Caco-2 (cell line): ENCODE results near the gene NKX1-1. TPM values are rescaled to one million over a fixed set of nuclear protein-coding genes. Genes with fewer than 3 reads are reported as not detected.

Experiments used
- BruUV-seq: library from RNA; stranded (reverse); fragments of 400-500 nt; replicated peaks from 2 replicates; lab custom pipeline; 2021; lab: Mats Ljungman, UMichigan
- CTCF ChIA-PET: fragments of 300-600 bp; sonication (Branson Sonifier 250); formaldehyde crosslinking; loops from one replicate; lab custom pipeline; 2022; ENCODE audit warnings: antibody characterized with exemption; lab: Charles Lee
- POLR2A ChIA-PET: fragments of 300-600 bp; sonication (Branson Sonifier 250); formaldehyde crosslinking; loops from one replicate; lab custom pipeline; 2022; ENCODE audit warnings: antibody characterized with exemption; lab: Charles Lee
- DNase-seq, 2 experiments: peaks; one replicate each; pipeline versions ENCODE4 v3.0.0 to v3.0.0-alpha.2; 2020 to 2022
- H3K27me3 ChIP-seq: replicated peaks from 2 replicates; pipeline ENCODE4 v1.6.0; 2011; ENCODE audit warnings: low read length; ENCODE audit not compliant: control insufficient read depth, insufficient read depth
- H3K36me3 ChIP-seq: 2 replicates; pipeline ENCODE4 v1.5.1; 2011; ENCODE audit warnings: low read length; ENCODE audit not compliant: control insufficient read depth, insufficient read depth
- H3K4me1 ChIP-seq: fragments of 250-450 bp; sonication (Bioruptor Pico); 2 replicates; pipeline ENCODE4 v1.5.1; 2020; ENCODE audit warnings: mild to moderate bottlenecking
- H3K4me3 ChIP-seq: 2 replicates; pipeline ENCODE4 v1.5.1; 2011; ENCODE audit warnings: low read depth, mild to moderate bottlenecking, control low read depth, low read length
- H3K9me3 ChIP-seq: fragments of 250-450 bp; sonication (Bioruptor Pico); 2 replicates; pipeline ENCODE4 v1.5.1; 2020; ENCODE audit warnings: mild to moderate bottlenecking, moderate library complexity
- H3K27ac Mint-ChIP-seq: one replicate; pipeline ENCODE4 v1.8.0; 2022; ENCODE audit warnings: mixed read lengths; ENCODE audit not compliant: unreplicated experiment
- H3K27me3 Mint-ChIP-seq: one replicate; pipeline ENCODE4 v1.8.0; 2022; ENCODE audit warnings: mixed read lengths; ENCODE audit not compliant: insufficient read depth, unreplicated experiment
- H3K36me3 Mint-ChIP-seq: one replicate; pipeline ENCODE4 v1.8.0; 2022; ENCODE audit warnings: mild to moderate bottlenecking, mixed read lengths; ENCODE audit not compliant: insufficient read depth, unreplicated experiment
- H3K4me1 Mint-ChIP-seq: one replicate; pipeline ENCODE4 v1.8.0; 2022; ENCODE audit warnings: low read depth, mixed read lengths; ENCODE audit not compliant: unreplicated experiment
- H3K4me3 Mint-ChIP-seq: one replicate; pipeline ENCODE4 v1.8.0; 2022; ENCODE audit warnings: mild to moderate bottlenecking, moderate library complexity, mixed read lengths; ENCODE audit not compliant: unreplicated experiment
- H3K9me3 Mint-ChIP-seq: one replicate; pipeline ENCODE4 v1.8.0; 2022; ENCODE audit warnings: mixed read lengths; ENCODE audit not compliant: unreplicated experiment
- intact Hi-C: fragments of 100-400 bp; cut with micrococcal nuclease; formaldehyde crosslinking; loops from one replicate; pipeline ENCODE4 v1.10.0; 2022; ENCODE audit not compliant: unreplicated experiment
- total RNA-seq: library from RNA; stranded (reverse); gene quantifications from 2 replicates; pipeline ENCODE4 v1.2.3, GENCODE V29; 2022
- TF ChIP-seq, protein P1 (sequence below), 2 experiments: fragments of 200-600 bp in 1 of 2; IDR thresholded peaks; 1 replicate in 1 of 2; 2 replicates in 1 of 2; pipeline versions ENCODE4 v1.5.1 to v1.8.0; 2011 to 2022; ENCODE audit warnings: antibody characterized with exemption in 1 of 2, control low read depth in 1 of 2, inconsistent platforms in 1 of 2, low read depth in 1 of 2, low read length in 1 of 2, mild to moderate bottlenecking in 1 of 2, moderate library complexity in 1 of 2; ENCODE audit not compliant: insufficient read depth in 1 of 2, severe bottlenecking in 1 of 2, unreplicated experiment in 1 of 2

NKX1-1 gene
- total RNA-seq, 1 experiment from 2014 or later: not detected

- Histone ChIP-seq H3K4me3 (no peak overlapping the region), H3K27me3 (no peaks in the 10 kb centered on the region), H3K4me1 (no peaks in the 10 kb centered on the region), H3K9me3 (no peaks in the 10 kb centered on the region), H3K36me3 (no peaks in the 10 kb centered on the region)
- Mint-ChIP-seq H3K36me3 (peaks cover 31% of the 10 kb centered on the region), H3K4me3 (no peak overlapping the region), H3K9me3 (no peaks in the 10 kb centered on the region), H3K27me3 (no peaks in the 10 kb centered on the region), H3K27ac (no peak overlapping the region), H3K4me1 (no peaks in the 10 kb centered on the region)
- TF ChIP-seq, protein P1, sequence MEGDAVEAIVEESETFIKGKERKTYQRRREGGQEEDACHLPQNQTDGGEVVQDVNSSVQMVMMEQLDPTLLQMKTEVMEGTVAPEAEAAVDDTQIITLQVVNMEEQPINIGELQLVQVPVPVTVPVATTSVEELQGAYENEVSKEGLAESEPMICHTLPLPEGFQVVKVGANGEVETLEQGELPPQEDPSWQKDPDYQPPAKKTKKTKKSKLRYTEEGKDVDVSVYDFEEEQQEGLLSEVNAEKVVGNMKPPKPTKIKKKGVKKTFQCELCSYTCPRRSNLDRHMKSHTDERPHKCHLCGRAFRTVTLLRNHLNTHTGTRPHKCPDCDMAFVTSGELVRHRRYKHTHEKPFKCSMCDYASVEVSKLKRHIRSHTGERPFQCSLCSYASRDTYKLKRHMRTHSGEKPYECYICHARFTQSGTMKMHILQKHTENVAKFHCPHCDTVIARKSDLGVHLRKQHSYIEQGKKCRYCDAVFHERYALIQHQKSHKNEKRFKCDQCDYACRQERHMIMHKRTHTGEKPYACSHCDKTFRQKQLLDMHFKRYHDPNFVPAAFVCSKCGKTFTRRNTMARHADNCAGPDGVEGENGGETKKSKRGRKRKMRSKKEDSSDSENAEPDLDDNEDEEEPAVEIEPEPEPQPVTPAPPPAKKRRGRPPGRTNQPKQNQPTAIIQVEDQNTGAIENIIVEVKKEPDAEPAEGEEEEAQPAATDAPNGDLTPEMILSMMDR (IDR thresholded peaks at IDR 0.05; ENCODE audit: insufficient read depth in 1 of 2, low read depth in 1 of 2, low read length in 1 of 2, severe bottlenecking in 1 of 2, unreplicated experiment in 1 of 2): no peak
- CTCF ChIA-PET: interaction anchor here (1.3 kb wide), 1 partner anchor 9 kb away, joined by 6 read pairs; no protein-coding TSS in a partner anchor
- BruUV-seq: no TSS peak
- POLR2A ChIA-PET: no interaction called here
- no peak for DNase-seq
- intact Hi-C loops: no loop called here
Observed at GRCh38 chr4:1364748-1365147, 41.5 kb downstream of the NKX1-1 start.

- Histone ChIP-seq H3K4me3 (no peak overlapping the region), H3K4me1 (no peaks in the 10 kb centered on the region), H3K27me3 (no peaks in the 10 kb centered on the region), H3K36me3 (no peaks in the 10 kb centered on the region), H3K9me3 (no peaks in the 10 kb centered on the region)
- intact Hi-C loops: no loop called here
- Mint-ChIP-seq H3K4me3 (no peak overlapping the region), H3K27ac (no peak overlapping the region), H3K27me3 (no peaks in the 10 kb centered on the region), H3K4me1 (no peaks in the 10 kb centered on the region), H3K9me3 (no peaks in the 10 kb centered on the region), H3K36me3 (peaks cover 33% of the 10 kb centered on the region)
- ChIA-PET CTCF (interaction anchor here (1.3 kb wide), 1 partner anchor 8 kb away, joined by 6 read pairs; no protein-coding TSS in a partner anchor), POLR2A (no interaction called here)
- DNase-seq: no peak
- TF ChIP-seq, protein P1 (IDR thresholded peaks at IDR 0.05; ENCODE audit: insufficient read depth in 1 of 2, low read depth in 1 of 2, low read length in 1 of 2, severe bottlenecking in 1 of 2, unreplicated experiment in 1 of 2): no peak
- BruUV-seq: no TSS peak
Observed at GRCh38 chr4:1364217-1364616, 42.0 kb downstream of the NKX1-1 start.

- H3K27ac Mint-ChIP-seq: no peak overlapping the region
- Histone ChIP-seq H3K4me1 (no peaks in the 10 kb centered on the region), H3K36me3 (no peaks in the 10 kb centered on the region), H3K4me3 (no peak overlapping the region), H3K27me3 (no peaks in the 10 kb centered on the region), H3K9me3 (no peaks in the 10 kb centered on the region)
- no peak overlapping the region for H3K4me3 Mint-ChIP-seq
- no peaks in the 10 kb centered on the region for H3K9me3 Mint-ChIP-seq
- H3K27me3 Mint-ChIP-seq: no peaks in the 10 kb centered on the region
- H3K36me3 Mint-ChIP-seq: peaks cover 28% of the 10 kb centered on the region
- no TSS peak for BruUV-seq
- no peak for DNase-seq
- H3K4me1 Mint-ChIP-seq: no peaks in the 10 kb centered on the region
- POLR2A ChIA-PET: no interaction called here
- TF ChIP-seq, protein P1 (IDR thresholded peaks at IDR 0.05; ENCODE audit: insufficient read depth in 1 of 2, low read depth in 1 of 2, low read length in 1 of 2, severe bottlenecking in 1 of 2, unreplicated experiment in 1 of 2): no peak
- intact Hi-C loops: no loop called here
- CTCF ChIA-PET: interaction anchor here (0.7 kb wide), 1 partner anchor 300 kb away, joined by 3 read pairs; no protein-coding TSS in a partner anchor
Observed at GRCh38 chr4:1363513-1363912, 42.7 kb downstream of the NKX1-1 start.
